ENCODE data around the gene TEX14.
A peak's percentile ranks its signal among the peaks of the same experiment; 100 is the strongest.

The TEX14 gene

DNA sequence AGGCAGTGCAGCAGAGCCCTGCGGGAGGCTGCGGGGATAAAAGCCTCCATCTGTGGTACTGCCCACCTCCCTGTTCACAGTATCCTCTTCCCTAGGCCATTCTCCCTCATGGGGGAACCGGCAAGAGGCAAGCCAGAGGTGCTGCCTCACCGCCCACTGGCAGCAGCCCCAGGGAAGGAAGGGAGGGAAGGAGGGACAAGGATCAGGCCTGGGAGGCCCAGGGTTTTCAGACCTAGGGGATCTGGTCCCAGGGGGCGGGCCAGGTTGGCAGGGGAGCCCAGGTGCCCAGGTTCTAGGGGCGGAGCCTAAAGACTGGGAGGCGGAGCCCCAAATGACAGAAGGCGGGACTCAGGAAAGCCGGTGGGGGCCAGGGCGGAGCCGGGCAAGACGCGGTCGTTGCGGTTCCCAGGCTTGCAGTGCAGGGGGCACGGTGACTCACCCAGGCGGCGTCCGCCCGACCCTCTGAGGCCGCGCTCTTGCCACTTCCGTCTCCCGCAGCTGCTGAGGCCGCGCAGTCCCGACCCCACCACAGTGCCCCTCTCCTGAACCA lies 174.4 kb downstream of the TEX14 start:
- DNase-seq (ENCODE audit: low spot score in 2 of 2), result no peak
- Mint-ChIP-seq H3K36me3 (peaks cover 5% of the 10 kb centered on the region), H3K27ac (peak overlapping the region; percentile 74), H3K4me3 (peak overlapping the region; percentile 80), H3K4me1 (peaks cover 32% of the 10 kb centered on the region), H3K27me3 (no peaks in the 10 kb centered on the region), H3K9me3 (no peaks in the 10 kb centered on the region)
- ATAC-seq (ENCODE audit: low read depth), result no peak

DNA sequence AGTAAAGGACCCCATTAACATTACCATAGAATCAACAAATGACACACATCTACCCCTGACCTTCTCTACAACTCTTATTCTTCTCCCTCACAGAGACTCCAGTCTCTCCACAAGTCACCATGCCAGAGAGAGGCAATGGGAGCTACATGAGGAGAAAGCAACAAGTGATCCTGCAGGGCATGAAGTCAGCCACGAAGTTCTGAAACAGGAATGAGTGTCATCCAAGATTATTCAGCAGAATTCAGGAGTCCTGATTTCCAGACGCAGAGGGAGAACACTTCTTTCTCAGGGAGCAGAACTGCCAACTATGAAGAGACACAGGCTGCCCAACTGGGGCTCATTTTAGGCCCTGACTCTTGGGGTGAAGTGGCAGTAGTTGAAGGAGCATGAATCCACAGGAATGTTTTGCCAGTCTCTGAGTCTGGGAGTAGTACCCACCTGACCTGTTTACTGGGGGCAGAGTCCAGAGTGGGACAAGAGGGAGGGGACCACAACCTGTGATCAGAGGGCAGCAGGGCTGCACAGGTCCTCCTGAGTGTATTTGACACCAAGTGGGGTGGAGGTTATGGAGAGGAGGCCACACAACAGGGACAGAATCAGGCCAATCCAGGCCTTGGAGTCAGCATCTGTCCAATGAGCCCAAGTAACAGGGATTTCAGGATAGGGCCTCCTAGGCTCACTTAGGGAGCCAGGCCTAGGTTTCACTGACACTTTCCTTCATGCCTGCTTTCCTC lies 175.0 kb downstream of the TEX14 start:
- H3K4me1 Mint-ChIP-seq, result peaks cover 32% of the 10 kb centered on the region
- ATAC-seq (ENCODE audit: low read depth), result no peak
- no peaks in the 10 kb centered on the region for H3K9me3 Mint-ChIP-seq
- no peak for DNase-seq (ENCODE audit: low spot score in 2 of 2)
- peak overlapping the region; percentile 80 for H3K4me3 Mint-ChIP-seq
- peak overlapping the region; percentile 74 for H3K27ac Mint-ChIP-seq
- H3K27me3 Mint-ChIP-seq, result no peaks in the 10 kb centered on the region
- H3K36me3 Mint-ChIP-seq, result peaks cover 5% of the 10 kb centered on the region

DNA sequence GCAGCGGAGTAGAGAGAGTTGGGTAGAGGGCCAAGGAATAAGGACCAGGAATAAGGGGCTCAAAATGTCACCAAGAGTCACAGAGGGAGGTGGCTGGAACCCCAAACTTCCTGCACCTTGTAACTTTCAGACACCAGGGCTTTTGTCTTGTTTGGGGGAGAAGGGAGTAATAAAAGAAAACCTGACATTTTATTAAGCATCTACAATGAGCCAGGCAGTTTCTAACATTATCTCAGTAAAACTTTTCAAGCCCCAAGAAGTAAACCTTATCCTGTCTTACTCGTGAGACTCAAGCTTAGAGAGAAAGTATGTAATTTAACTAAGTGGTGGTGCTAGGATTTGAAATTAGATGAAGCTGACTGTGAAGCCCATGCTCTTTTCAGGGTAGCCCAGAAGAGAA lies 176.6 kb downstream of the TEX14 start:
- no peak for ATAC-seq (ENCODE audit: low read depth)
- no peaks in the 10 kb centered on the region for H3K9me3 Mint-ChIP-seq
- no peak for DNase-seq (ENCODE audit: low spot score in 2 of 2)
- H3K4me3 Mint-ChIP-seq, result peak overlapping the region; percentile 80
- peaks cover 38% of the 10 kb centered on the region for H3K4me1 Mint-ChIP-seq
- H3K27me3 Mint-ChIP-seq, result no peaks in the 10 kb centered on the region
- peak overlapping the region; percentile 78 for H3K27ac Mint-ChIP-seq
- H3K36me3 Mint-ChIP-seq, result peaks cover 18% of the 10 kb centered on the region

DNA sequence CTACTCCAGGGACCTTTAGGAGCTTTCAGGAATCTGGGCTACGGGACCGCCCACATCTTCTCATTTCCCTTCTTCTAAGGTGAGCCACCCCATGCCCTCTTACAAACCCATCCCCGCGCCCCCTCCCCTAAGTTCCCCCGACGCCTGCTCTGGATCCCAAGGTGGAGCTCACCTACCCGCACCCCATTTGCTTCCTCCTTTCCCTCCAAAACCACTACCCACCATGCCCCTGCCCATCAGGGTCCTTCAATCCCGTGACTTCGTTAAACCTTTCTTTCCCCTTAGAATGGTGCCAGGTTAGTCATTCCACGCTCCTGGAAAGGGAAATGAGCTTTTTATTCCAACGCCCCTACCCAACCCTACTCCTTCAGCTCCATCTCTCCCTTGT lies 177.1 kb downstream of the TEX14 start:
- H3K27ac Mint-ChIP-seq, result peak overlapping the region; percentile 78
- H3K4me3 Mint-ChIP-seq, result peak overlapping the region; percentile 80
- no peaks in the 10 kb centered on the region for H3K9me3 Mint-ChIP-seq
- peaks cover 41% of the 10 kb centered on the region for H3K4me1 Mint-ChIP-seq
- DNase-seq (ENCODE audit: low spot score in 2 of 2) (no peak), ATAC-seq (ENCODE audit: low read depth) (no peak)
- no peaks in the 10 kb centered on the region for H3K27me3 Mint-ChIP-seq
- H3K36me3 Mint-ChIP-seq, result peaks cover 24% of the 10 kb centered on the region

DNA sequence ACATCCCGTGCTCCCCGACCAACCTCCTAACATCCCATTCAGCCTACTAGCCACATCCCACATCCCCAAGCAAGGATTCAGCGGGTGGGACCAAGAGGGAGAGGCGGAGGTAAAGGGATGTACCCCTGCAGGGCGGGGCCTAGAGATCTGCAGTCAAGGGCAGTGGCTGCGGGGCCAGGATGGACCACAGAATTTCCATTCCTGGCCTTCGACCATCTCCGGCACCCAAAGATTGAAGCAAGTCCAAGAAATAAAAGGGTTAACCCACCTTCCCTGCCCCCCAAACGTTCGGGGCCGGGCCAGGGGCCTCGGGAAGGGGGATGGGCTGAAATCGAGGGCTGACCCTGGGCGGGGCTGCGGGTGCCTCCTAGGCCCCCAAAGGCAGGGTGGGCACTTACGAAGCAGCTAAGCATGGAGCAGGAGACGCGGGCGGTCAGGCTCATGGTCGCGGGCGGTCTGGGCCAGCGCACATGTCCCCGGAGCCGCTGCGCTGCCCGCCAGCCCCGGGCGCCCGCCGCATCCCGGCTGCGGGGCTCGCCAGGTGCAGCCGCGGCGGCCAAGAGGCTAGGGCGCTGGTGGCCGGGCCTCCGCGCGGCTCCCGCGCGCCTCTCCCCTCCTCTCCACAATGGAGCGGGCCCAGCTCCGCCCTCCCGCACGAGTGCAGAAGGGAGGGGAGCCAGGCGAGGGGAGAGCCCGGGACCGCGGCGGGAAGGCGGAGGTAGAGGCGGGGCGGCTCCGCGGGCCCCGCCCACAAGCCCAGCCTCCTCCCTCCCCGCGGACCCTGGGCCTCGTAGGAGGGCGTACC lies 177.7 kb downstream of the TEX14 start, which contains the start of gene MTMR4:
Gene MTMR4 (minus strand): TSS at position 674 of the 805 bp plus-strand sequence. CDS start 231 bp downstream, at position 443.
- peak within 1 kb of the TSS; percentile 87 for H3K27ac Mint-ChIP-seq
- ATAC-seq (ENCODE audit: low read depth), result peak; percentile 2
- H3K36me3 Mint-ChIP-seq, result peaks cover 28% of the 10 kb centered on the region
- peak within 1 kb of the TSS; percentile 94 for H3K4me3 Mint-ChIP-seq
- DNase-seq (ENCODE audit: low spot score in 2 of 2), result peak; percentile 44 to 53
- peaks cover 41% of the 10 kb centered on the region for H3K4me1 Mint-ChIP-seq
- H3K27me3 Mint-ChIP-seq, result no peaks in the 10 kb centered on the region
- no peaks in the 10 kb centered on the region for H3K9me3 Mint-ChIP-seq

DNA sequence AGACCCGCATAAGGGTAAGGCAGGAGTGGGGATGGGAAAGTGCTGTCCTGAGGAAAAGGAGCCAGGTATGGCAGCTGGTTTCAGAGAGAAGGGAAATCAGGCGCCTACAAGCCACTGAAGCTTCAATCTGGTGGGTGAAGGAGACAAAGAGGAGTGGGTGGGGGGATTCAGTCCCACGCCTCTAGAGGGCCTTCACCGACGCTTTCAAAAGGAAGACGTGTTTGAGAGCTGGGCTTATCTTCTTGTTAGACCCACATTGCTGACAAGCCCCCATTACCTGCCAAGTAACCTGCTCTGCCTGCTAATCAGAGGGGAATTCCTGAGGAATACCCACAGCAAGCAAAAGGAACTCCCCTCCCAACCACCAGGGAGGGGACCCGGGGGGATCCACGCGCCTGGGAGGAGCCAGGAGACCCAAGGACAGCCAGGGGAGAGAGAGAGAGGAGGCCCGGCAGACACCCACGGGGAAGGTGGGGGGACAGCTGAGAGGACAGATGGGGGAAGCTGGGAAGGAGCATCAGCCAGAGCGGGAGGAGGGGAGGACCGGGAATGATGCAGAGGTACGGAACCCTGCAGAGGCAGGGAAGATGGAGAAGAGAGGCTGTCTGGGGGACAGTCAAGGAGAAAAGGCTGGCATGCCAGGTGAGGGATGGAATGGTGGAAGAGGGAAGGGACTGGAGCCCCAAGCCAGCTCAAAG lies 178.4 kb downstream of the TEX14 start:
- Mint-ChIP-seq H3K4me3 (peak overlapping the region; percentile 94), H3K9me3 (no peaks in the 10 kb centered on the region), H3K27ac (peak overlapping the region; percentile 87), H3K4me1 (peaks cover 41% of the 10 kb centered on the region), H3K27me3 (no peaks in the 10 kb centered on the region), H3K36me3 (peaks cover 32% of the 10 kb centered on the region)
- ATAC-seq (ENCODE audit: low read depth) (no peak), DNase-seq (ENCODE audit: low spot score in 2 of 2) (no peak)

DNA sequence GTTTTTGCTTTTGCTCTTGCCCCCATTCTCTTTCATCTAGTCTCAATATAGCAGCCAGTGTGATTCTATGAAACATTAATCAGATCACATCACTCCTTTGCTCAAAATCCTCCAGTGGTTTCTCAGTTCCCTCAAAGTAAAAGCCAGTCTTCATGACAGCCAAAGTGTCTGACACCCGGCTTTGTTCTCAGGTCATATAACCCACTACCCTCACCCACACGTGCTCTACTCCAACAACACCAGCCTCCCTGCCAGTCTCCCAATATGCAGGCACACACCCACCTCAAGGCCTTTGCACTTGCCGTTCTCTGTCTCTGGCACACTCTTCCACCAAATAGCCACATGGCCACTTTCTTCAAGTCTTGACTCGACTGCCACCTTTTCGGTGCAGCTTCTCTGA lies 181.8 kb downstream of the TEX14 start:
- ATAC-seq (ENCODE audit: low read depth) (no peak), DNase-seq (ENCODE audit: low spot score in 2 of 2) (no peak)
- peaks cover 47% of the 10 kb centered on the region for H3K36me3 Mint-ChIP-seq
- H3K4me1 Mint-ChIP-seq, result peaks cover 31% of the 10 kb centered on the region
- H3K9me3 Mint-ChIP-seq, result no peaks in the 10 kb centered on the region
- no peaks in the 10 kb centered on the region for H3K27me3 Mint-ChIP-seq
- no peak overlapping the region for H3K4me3 Mint-ChIP-seq
- peak overlapping the region; percentile 19 for H3K27ac Mint-ChIP-seq

DNA sequence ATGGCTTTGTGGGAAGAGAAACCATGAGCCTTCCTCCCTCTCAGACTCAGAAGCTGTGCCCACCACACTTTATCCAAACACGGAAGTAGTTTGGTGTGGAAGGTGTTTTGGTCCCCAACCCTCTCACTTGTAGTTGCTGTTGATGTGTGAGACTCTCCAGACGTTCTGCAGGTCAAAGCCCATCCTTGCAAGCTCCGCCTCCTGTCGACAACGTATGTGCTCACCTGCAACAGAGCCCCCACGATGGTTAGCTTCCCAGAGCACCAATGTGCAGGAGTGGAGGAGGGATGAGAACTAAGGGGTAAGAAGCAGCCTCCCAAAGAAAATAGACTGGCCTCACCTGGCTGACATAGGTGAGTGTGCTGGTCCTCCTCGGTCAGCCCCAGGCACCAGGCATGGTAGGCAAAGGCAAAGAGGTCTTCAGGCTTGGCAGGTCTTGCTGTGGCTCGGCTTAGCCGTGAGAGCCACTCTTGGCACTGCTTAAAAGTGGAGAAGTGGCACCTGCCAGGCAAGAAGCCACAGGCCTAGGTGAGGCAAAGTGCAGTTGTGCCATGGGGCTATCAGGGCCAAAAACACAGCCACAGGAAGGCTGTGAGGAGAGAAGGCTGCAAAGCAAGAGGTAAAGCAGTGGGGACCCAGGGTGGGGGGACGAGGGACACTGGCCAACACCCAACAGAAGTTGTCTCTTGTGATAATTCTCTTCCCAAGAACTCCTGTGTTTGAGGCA lies 183.3 kb downstream of the TEX14 start:
- H3K36me3 Mint-ChIP-seq, result peaks cover 51% of the 10 kb centered on the region
- H3K27me3 Mint-ChIP-seq, result no peaks in the 10 kb centered on the region
- no peak overlapping the region for H3K4me3 Mint-ChIP-seq
- H3K27ac Mint-ChIP-seq, result peak overlapping the region; percentile 51
- no peaks in the 10 kb centered on the region for H3K9me3 Mint-ChIP-seq
- peaks cover 32% of the 10 kb centered on the region for H3K4me1 Mint-ChIP-seq
- no peak for DNase-seq (ENCODE audit: low spot score in 2 of 2)
- ATAC-seq (ENCODE audit: low read depth), result no peak

DNA sequence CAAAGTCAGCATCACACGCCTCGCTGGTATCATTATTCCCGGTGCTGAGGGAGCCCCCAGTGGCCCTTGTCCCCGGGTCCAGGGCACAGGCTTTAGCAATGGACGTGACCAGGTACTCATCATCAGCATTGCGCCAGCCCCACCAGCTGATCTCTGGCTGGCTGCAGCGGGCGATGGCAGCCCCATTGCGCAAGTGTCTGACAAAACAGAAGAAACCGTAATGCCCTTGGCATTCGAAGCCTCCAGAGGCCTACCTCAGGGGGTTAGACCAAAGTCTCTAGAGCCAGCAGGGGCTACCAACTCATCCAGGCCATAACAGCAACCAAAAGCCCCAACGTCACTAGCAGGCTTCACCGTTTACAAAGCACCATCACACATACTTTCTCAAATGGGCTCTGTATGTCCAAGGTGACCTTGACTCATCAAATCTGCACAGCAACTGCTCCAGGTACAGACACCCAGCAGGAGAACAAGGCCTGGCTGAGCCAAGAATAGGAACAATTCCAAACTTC lies 184.7 kb downstream of the TEX14 start:
- ATAC-seq (ENCODE audit: low read depth), result no peak
- no peak for DNase-seq (ENCODE audit: low spot score in 2 of 2)
- Mint-ChIP-seq H3K4me1 (peaks cover 23% of the 10 kb centered on the region), H3K27me3 (no peaks in the 10 kb centered on the region), H3K36me3 (peaks cover 52% of the 10 kb centered on the region), H3K9me3 (no peaks in the 10 kb centered on the region), H3K27ac (peak overlapping the region; percentile 51), H3K4me3 (no peak overlapping the region)
